ENCODE data around the gene NR2C1. TPM values are rescaled to one million over a fixed set of nuclear protein-coding genes. Genes with fewer than 3 reads are reported as not detected.
"Not testable (repeated sequence)": the region's sequence is repeated elsewhere in the genome, so short reads cannot be mapped to it uniquely, and the experiment has no call there.

NR2C1 gene
- total and polyA plus RNA-seq, 9 donors, result 20.2 to 42.2 (median 38.2) TPM

- no peaks in the 10 kb centered on the region for H3K9me3 ChIP-seq
- 80 to 88% (median 83%) methylated on average over 7 of the region's 7 CpGs for WGBS, 3 donors
- no peak overlapping the region for H3K4me3 ChIP-seq
- peaks cover 3% of the 10 kb centered on the region for H3K36me3 ChIP-seq
- intact Hi-C loops (cut with DNase I), result no loop called here
- no peak for TF ChIP-seq POLR2A (IDR thresholded peaks at IDR 0.05)
- TF ChIP-seq EP300 (IDR thresholded peaks at IDR 0.05), result no peak
- TF ChIP-seq CTCF (IDR thresholded peaks at IDR 0.05), result no peak
- DNase-seq, result no peak
- H3K27me3 ChIP-seq, result no peaks in the 10 kb centered on the region
- H3K4me1 ChIP-seq (ENCODE audit: insufficient read depth), result no peaks in the 10 kb centered on the region
- no peak overlapping the region for H3K27ac ChIP-seq
Measured at GRCh38 chr12:95107362-95107761, 33.9 kb upstream of the NR2C1 start.

DNA sequence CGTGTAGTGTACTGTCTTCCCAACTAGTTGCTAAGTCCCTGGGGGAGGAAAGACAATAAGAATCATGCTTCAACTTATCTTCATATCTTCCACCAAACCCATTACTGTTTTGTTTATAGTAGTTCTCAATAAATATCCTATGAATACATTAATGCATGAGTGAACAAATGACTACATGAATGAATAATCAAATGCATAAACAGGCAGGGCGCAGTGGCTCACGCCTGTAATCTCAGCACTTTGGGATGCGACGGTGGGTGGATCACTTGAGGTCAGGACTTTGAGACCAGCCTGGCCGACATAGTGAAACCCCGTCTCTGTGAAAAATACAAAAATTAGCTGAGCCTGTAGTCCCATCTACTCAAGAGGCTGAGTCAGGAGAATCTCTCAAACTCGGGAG is 32.1 kb upstream of the NR2C1 start:
- H3K4me1 ChIP-seq (ENCODE audit: insufficient read depth), result no peaks in the 10 kb centered on the region
- H3K4me3 ChIP-seq, result no peak overlapping the region
- DNase-seq, result no peak
- no peaks in the 10 kb centered on the region for H3K27me3 ChIP-seq
- H3K36me3 ChIP-seq, result peaks cover 3% of the 10 kb centered on the region
- no peaks in the 10 kb centered on the region for H3K9me3 ChIP-seq
- intact Hi-C loops (cut with DNase I), result no loop called here
- TF ChIP-seq CTCF (IDR thresholded peaks at IDR 0.05), result no peak
- no peak for TF ChIP-seq EP300 (IDR thresholded peaks at IDR 0.05)
- TF ChIP-seq POLR2A (IDR thresholded peaks at IDR 0.05), result no peak
- no peak overlapping the region for H3K27ac ChIP-seq
- WGBS, 3 donors, result 94 to 95% (median 95%) methylated on average over 8 of the region's 8 CpGs

GRCh38 chr12:95104919-95105452 is 31.6 kb upstream of the NR2C1 start:
- no peaks in the 10 kb centered on the region for H3K27me3 ChIP-seq
- H3K4me1 ChIP-seq (ENCODE audit: insufficient read depth), result no peaks in the 10 kb centered on the region
- H3K27ac ChIP-seq, result no peak overlapping the region
- TF ChIP-seq POLR2A (IDR thresholded peaks at IDR 0.05), result no peak
- TF ChIP-seq CTCF (IDR thresholded peaks at IDR 0.05), result no peak
- no peak for TF ChIP-seq EP300 (IDR thresholded peaks at IDR 0.05)
- DNase-seq, result no peak
- intact Hi-C loops (cut with DNase I), result no loop called here
- no peaks in the 10 kb centered on the region for H3K9me3 ChIP-seq
- WGBS, 3 donors, result 90 to 95% (median 95%) methylated on average over 2 of the region's 2 CpGs
- H3K4me3 ChIP-seq, result no peak overlapping the region
- H3K36me3 ChIP-seq, result peaks cover 3% of the 10 kb centered on the region

GRCh38 chr12:95102916-95103671 is 29.7 kb upstream of the NR2C1 start:
- intact Hi-C loops (cut with DNase I), result no loop called here
- TF ChIP-seq EP300 (IDR thresholded peaks at IDR 0.05), result no peak
- no peak for TF ChIP-seq CTCF (IDR thresholded peaks at IDR 0.05)
- no peak for TF ChIP-seq POLR2A (IDR thresholded peaks at IDR 0.05)
- Histone ChIP-seq H3K27ac (no peak overlapping the region), H3K9me3 (no peaks in the 10 kb centered on the region), H3K4me1 (ENCODE audit: insufficient read depth) (peaks cover 3% of the 10 kb centered on the region), H3K36me3 (peaks cover 3% of the 10 kb centered on the region), H3K27me3 (no peaks in the 10 kb centered on the region), H3K4me3 (no peak overlapping the region)
- DNase-seq, result no peak
- 88 to 94% (median 89%) methylated on average over 8 of the region's 8 CpGs for WGBS, 3 donors

DNA sequence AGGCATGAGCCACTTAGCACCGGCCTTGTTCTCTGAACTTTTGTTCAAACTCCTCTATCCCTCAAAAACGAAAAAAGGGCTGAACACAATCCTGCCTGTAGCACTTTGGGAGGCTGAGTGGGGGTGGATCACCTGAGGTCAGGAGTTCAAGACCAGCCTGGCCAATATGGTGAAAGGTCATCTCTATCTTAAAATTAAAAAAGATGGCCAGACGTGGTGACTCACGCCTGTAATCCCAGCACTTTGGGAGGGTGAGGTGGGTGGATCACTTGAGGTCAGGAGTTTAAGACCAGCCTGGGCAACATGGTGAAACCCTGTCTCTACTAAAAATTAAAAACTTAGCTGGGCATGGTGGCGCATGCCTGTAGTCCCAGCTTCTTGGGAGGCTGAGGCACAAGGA is 28.5 kb upstream of the NR2C1 start:
- H3K27me3 ChIP-seq; H3K4me3 ChIP-seq; H3K9me3 ChIP-seq; DNase-seq; H3K36me3 ChIP-seq; H3K4me1 ChIP-seq (ENCODE audit: insufficient read depth); intact Hi-C loops (cut with DNase I); H3K27ac ChIP-seq: not testable (repeated sequence)
- WGBS, 3 donors, result 89 to 91% (median 90%) methylated on average over 5 of the region's 5 CpGs
